Measurements from ENCODE around the gene PLEKHG5.
"Not testable (repeated sequence)": the region's sequence is repeated elsewhere in the genome, so short reads cannot be mapped to it uniquely, and the experiment has no call there.

The PLEKHG5 gene

GRCh38 chr1:6464514-6464836 lies 27.0 kb downstream of the PLEKHG5 start:
- DNase-seq (ENCODE audit: low read depth in 1 of 2, low spot score in 1 of 2): no peak

GRCh38 chr1:6463120-6463412 lies 28.4 kb downstream of the PLEKHG5 start:
- DNase-seq (ENCODE audit: low read depth in 1 of 2, low spot score in 1 of 2): no peak

- DNase-seq (ENCODE audit: low read depth in 1 of 2, low spot score in 1 of 2): no peak
Observed at GRCh38 chr1:6462412-6463119, 28.9 kb downstream of the PLEKHG5 start.

GRCh38 chr1:6461538-6462411 lies 29.7 kb downstream of the PLEKHG5 start:
- DNase-seq (ENCODE audit: low read depth in 1 of 2, low spot score in 1 of 2): no peak

GRCh38 chr1:6461051-6461530 lies 30.4 kb downstream of the PLEKHG5 start:
- DNase-seq (ENCODE audit: low read depth in 1 of 2, low spot score in 1 of 2): no peak

- DNase-seq (ENCODE audit: low read depth in 1 of 2, low spot score in 1 of 2): peak; percentile 84 to 90
Observed at GRCh38 chr1:6460301-6461050, 31.0 kb downstream of the PLEKHG5 start.

- peak in 1 of 2 donors; percentile 59 for DNase-seq (ENCODE audit: low read depth in 1 of 2, low spot score in 1 of 2)
Observed at GRCh38 chr1:6459850-6460265, 31.6 kb downstream of the PLEKHG5 start.

GRCh38 chr1:6456800-6457466 lies 34.5 kb downstream of the PLEKHG5 start:
- no peak for DNase-seq (ENCODE audit: low read depth in 1 of 2, low spot score in 1 of 2)

- not testable (repeated sequence) for DNase-seq (ENCODE audit: low read depth in 1 of 2, low spot score in 1 of 2)
Observed at GRCh38 chr1:6455752-6456520, 35.5 kb downstream of the PLEKHG5 start.

GRCh38 chr1:6454856-6455751 lies 36.4 kb downstream of the PLEKHG5 start:
- peak in 1 of 2 donors; percentile 35 for DNase-seq (ENCODE audit: low read depth in 1 of 2, low spot score in 1 of 2)

- DNase-seq (ENCODE audit: low read depth in 1 of 2, low spot score in 1 of 2): not testable (repeated sequence)
Observed at GRCh38 chr1:6453895-6454855, 37.3 kb downstream of the PLEKHG5 start.

- DNase-seq (ENCODE audit: low read depth in 1 of 2, low spot score in 1 of 2): no peak
Observed at GRCh38 chr1:6450943-6451373, 40.5 kb downstream of the PLEKHG5 start.

GRCh38 chr1:6450486-6450885 lies 41.0 kb downstream of the PLEKHG5 start:
- not testable (repeated sequence) for DNase-seq (ENCODE audit: low read depth in 1 of 2, low spot score in 1 of 2)

GRCh38 chr1:6450005-6450450 lies 41.4 kb downstream of the PLEKHG5 start:
- DNase-seq (ENCODE audit: low read depth in 1 of 2, low spot score in 1 of 2): no peak

GRCh38 chr1:6448749-6449631 lies 42.5 kb downstream of the PLEKHG5 start:
- no peak for DNase-seq (ENCODE audit: low read depth in 1 of 2, low spot score in 1 of 2)

- no peak for DNase-seq (ENCODE audit: low read depth in 1 of 2, low spot score in 1 of 2)
Observed at GRCh38 chr1:6447818-6448748, 43.4 kb downstream of the PLEKHG5 start.

All from activated T-helper 1 cell treated with anti-CD3 and anti-CD28 coated beads, Interleukin-2, amount 50 U/mL, for 16 hours (primary cell).